ENCODE results near the gene MCF2L. TPM values are rescaled to one million over a fixed set of nuclear protein-coding genes. Genes with fewer than 3 reads are reported as not detected.
"Not testable (repeated sequence)": the region's sequence is repeated elsewhere in the genome, so short reads cannot be mapped to it uniquely, and the experiment has no call there.

Gene MCF2L
- total RNA-seq, 4 donors from 2014 or later: 46.5 to 89.7 (median 55.0) TPM

- DNase-seq (ENCODE audit: low spot score in 2 of 2): no peak
- H3K4me3 ChIP-seq (ENCODE audit: low read depth, poor library complexity, severe bottlenecking): no peak overlapping the region
- TF ChIP-seq, protein P1, sequence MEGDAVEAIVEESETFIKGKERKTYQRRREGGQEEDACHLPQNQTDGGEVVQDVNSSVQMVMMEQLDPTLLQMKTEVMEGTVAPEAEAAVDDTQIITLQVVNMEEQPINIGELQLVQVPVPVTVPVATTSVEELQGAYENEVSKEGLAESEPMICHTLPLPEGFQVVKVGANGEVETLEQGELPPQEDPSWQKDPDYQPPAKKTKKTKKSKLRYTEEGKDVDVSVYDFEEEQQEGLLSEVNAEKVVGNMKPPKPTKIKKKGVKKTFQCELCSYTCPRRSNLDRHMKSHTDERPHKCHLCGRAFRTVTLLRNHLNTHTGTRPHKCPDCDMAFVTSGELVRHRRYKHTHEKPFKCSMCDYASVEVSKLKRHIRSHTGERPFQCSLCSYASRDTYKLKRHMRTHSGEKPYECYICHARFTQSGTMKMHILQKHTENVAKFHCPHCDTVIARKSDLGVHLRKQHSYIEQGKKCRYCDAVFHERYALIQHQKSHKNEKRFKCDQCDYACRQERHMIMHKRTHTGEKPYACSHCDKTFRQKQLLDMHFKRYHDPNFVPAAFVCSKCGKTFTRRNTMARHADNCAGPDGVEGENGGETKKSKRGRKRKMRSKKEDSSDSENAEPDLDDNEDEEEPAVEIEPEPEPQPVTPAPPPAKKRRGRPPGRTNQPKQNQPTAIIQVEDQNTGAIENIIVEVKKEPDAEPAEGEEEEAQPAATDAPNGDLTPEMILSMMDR (IDR thresholded peaks at IDR 0.05): no peak
- no peak for TF ChIP-seq POLR2A (IDR thresholded peaks at IDR 0.05)
- intact Hi-C loops (cut with DNase I; ENCODE audit: low total_unique reads): no loop called here
- 90 to 91% methylated on average over 14 of the region's 14 CpGs for WGBS, 2 donors
These were observed 82.6 kb downstream of the MCF2L start for GRCh38 chr13:113051641-113052040.

DNA sequence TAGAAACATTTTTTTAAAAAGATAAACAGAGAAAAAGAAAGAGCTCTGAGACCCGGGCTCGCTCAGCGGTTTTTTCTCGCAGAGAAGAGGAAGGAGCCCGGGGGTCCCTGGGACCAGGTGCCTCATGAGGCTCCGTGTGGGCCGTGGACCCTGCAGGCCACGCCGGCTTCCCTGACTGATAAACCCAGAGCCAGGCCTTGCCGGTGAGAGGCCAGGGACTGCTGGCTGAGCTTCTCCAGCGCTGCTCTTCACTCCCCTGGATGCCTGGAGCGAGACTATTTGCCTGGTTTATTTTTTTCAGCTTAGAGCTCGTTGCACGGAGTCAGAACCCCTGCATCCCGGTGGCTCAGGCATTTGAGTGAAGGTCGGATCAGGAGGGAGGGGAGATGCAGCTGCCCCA, 83.2 kb downstream of the MCF2L start:
- DNase-seq (ENCODE audit: low spot score in 2 of 2): no peak
- TF ChIP-seq, protein P1 (IDR thresholded peaks at IDR 0.05): no peak
- no peak for TF ChIP-seq POLR2A (IDR thresholded peaks at IDR 0.05)
- H3K4me3 ChIP-seq (ENCODE audit: low read depth, poor library complexity, severe bottlenecking): no peak overlapping the region
- 86 to 89% methylated on average over 16 of the region's 16 CpGs for whole genome bisulfite sequencing, 2 donors
- intact Hi-C loops (cut with DNase I; ENCODE audit: low total_unique reads): no loop called here

DNA sequence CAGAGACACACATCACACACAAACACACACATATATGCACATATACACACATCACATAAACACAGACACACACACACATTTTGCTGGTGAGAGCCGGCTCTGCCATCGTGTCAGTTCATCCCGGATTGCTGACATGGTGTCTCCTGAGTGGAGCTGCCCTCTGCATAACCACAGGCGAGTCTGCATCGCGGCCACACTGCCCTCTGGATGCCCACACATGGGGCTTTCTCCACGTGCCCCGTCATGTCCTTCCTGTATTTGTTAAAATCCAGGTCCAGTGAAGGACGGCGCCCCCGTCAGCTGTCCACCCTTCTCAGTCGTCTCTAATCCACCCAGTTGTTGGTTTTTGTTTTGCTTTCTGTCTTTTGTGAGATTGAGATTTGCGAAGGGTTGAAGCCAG, 84.0 kb downstream of the MCF2L start:
- WGBS, 2 donors: 91% methylated on average over 13 of the region's 13 CpGs
- TF ChIP-seq POLR2A (IDR thresholded peaks at IDR 0.05): no peak
- H3K4me3 ChIP-seq (ENCODE audit: low read depth, poor library complexity, severe bottlenecking): no peak overlapping the region
- intact Hi-C loops (cut with DNase I; ENCODE audit: low total_unique reads): no loop called here
- no peak for DNase-seq (ENCODE audit: low spot score in 2 of 2)

DNA sequence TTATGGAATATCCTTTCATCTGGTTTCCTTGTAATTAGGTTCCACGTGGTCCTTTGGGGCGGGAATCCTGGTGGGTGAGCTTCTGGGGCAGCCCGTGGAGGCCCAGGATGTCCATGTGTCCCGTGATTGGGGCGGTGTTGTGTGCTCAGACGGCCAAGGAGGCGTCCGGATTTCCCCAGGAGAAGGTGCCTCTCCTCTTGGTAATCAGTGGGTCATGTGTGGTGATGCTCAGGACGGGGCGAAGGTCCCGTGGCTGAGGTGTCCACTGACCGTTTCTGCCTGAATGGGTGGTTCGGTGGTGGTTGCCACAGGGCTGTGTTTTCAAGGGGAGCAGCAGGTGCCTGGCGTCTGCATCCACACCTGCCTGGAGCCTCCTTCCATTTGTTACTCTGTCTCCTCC, 84.4 kb downstream of the MCF2L start:
- WGBS, 2 donors: 93 to 94% methylated on average over 14 of the region's 14 CpGs
- intact Hi-C loops (cut with DNase I; ENCODE audit: low total_unique reads): no loop called here
- TF ChIP-seq POLR2A (IDR thresholded peaks at IDR 0.05): no peak
- TF ChIP-seq, protein P1 (IDR thresholded peaks at IDR 0.05): no peak
- no peak for DNase-seq (ENCODE audit: low spot score in 2 of 2)
- no peak overlapping the region for H3K4me3 ChIP-seq (ENCODE audit: low read depth, poor library complexity, severe bottlenecking)

DNA sequence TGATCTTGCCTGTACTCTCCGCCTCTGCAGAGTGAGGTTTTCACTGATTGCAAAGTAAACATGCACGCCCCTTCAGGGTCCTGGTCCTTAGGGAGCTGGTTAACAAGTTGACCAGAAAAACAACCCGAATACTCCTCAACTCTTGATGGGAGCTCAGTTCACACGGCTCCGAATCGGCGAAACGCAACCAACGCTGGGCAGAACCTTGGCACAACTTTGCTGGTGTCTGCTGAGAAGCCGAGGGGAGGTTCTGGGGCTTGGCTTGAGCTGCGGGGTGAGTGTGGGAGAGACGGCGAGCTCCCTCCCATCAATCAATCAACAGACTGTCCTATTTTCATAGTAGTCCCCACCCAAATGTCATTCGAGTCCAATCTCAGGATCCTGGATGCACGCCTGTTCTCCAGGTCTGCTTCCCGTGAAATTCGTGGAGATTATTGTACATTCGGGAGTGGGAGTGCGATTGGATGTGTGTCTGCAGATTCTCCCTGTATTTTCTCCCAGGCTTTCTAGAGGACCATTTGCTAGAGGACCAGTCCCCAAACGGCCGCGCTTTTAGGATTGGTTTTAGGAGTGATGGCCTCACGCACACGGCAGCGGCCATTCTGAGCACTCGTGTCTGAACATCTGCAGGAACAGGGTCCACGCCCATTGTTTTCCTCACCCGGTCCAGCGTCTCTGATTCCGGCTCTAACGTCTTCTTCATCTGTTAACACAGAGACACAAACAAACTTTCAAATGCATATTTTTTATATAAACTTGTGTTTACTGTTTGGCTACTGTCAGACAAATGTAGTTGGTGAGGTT, 85.0 kb downstream of the MCF2L start:
- no peak overlapping the region for H3K4me3 ChIP-seq (ENCODE audit: low read depth, poor library complexity, severe bottlenecking)
- TF ChIP-seq, protein P1 (IDR thresholded peaks at IDR 0.05): no peak
- no peak for TF ChIP-seq POLR2A (IDR thresholded peaks at IDR 0.05)
- intact Hi-C loops (cut with DNase I; ENCODE audit: low total_unique reads): no loop called here
- DNase-seq (ENCODE audit: low spot score in 2 of 2): no peak
- WGBS, 2 donors: 79 to 81% methylated on average over 31 of the region's 31 CpGs

DNA sequence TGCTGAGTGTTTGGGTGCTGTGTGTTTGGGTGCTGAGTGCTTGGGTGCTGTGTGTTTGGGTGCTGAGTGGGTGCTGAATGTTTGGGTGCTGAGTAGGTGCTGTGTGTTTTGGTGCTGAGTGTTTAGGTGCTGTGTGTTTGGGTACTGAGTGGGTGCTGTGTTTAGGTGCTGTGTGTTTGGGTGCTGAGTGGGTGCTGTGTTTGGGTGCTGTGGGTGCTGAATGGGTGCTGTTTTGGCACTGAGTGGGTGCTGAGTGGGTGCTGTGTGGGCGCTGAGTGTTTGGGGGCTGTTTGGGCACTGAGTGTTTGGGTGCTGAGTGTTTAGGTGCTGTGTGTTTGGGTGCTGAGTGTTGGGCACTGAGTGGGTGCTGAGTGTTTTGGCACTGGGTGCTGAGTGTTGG, 88.1 kb downstream of the MCF2L start:
- H3K4me3 ChIP-seq (ENCODE audit: low read depth, poor library complexity, severe bottlenecking): no peak overlapping the region
- intact Hi-C loops (cut with DNase I; ENCODE audit: low total_unique reads): no loop called here
- WGBS, 2 donors: 95 to 100% methylated on average over 1 of the region's 1 CpG
- DNase-seq (ENCODE audit: low spot score in 2 of 2): no peak
- TF ChIP-seq POLR2A (IDR thresholded peaks at IDR 0.05): no peak
- TF ChIP-seq, protein P1 (IDR thresholded peaks at IDR 0.05): no peak

GRCh38 chr13:113057559-113057958, 88.5 kb downstream of the MCF2L start:
- intact Hi-C loops (cut with DNase I; ENCODE audit: low total_unique reads); H3K4me3 ChIP-seq (ENCODE audit: low read depth, poor library complexity, severe bottlenecking); DNase-seq (ENCODE audit: low spot score in 2 of 2): not testable (repeated sequence)
- 90 to 91% methylated on average over 3 of the region's 3 CpGs for whole genome bisulfite sequencing, 2 donors
